Measurements from ENCODE around the gene PTGDR. TPM values are rescaled to one million over a fixed set of nuclear protein-coding genes. Genes with fewer than 3 reads are reported as not detected.

Gene PTGDR
- total RNA-seq, 2 donors from 2014 or later, result 0.09 TPM; not detected in 1

DNA sequence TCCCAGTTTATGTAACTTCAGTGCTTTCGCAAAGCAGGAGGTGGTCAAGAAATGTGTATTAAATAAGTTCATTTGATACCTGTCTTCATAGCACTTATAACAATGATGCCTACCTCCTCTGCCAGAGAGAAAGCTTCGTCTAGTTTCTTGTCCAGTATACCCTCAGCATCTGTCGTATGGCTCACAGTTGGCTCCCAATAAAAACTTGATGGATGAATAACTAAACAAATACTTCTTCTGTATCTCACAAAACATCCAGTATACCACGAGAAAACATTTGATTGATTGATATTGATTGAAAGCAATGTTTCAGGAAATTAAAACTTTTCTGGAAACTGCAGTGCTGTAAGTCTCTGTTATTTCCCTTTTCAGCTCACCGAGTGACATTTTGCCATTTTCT is 26.9 kb upstream of the PTGDR start:
- no peak overlapping the region for H3K4me3 ChIP-seq (ENCODE audit: low read length)
- no peaks in the 10 kb centered on the region for H3K27me3 ChIP-seq (ENCODE audit: control insufficient read depth, insufficient read depth, low read length, poor library complexity, severe bottlenecking)
- no peaks in the 10 kb centered on the region for H3K4me1 ChIP-seq (ENCODE audit: control insufficient read depth, insufficient read depth, low read length)
- H3K4me1 Mint-ChIP-seq, result peaks cover 12% of the 10 kb centered on the region
- H3K27ac Mint-ChIP-seq, result no peak overlapping the region
- no peaks in the 10 kb centered on the region for H3K36me3 ChIP-seq (ENCODE audit: control insufficient read depth, insufficient read depth, low read length)
- 74 to 92% methylated on average over 2 to 5 of the region's 5 CpGs for WGBS, 2 experiments (ENCODE audit: insufficient coverage in 1 of 2, insufficient read length in 1 of 2)
- H3K27ac ChIP-seq (ENCODE audit: low read depth, low read length), result no peak overlapping the region
- TF ChIP-seq CTCF (conservative IDR thresholded peaks at IDR 0.05), result no peak
- H3K4me3 Mint-ChIP-seq, result no peak overlapping the region
- no peak overlapping the region for H3K9ac ChIP-seq (ENCODE audit: extremely low read depth, low read length, poor library complexity, severe bottlenecking)
- H3K27me3 Mint-ChIP-seq (ENCODE audit: insufficient read depth), result no peaks in the 10 kb centered on the region
- H3K9me3 Mint-ChIP-seq, result peaks cover 1% of the 10 kb centered on the region
- DNase-seq, result no peak
- peaks cover 6% of the 10 kb centered on the region for H3K9me3 ChIP-seq (ENCODE audit: control insufficient read depth, low read length)
- H3K36me3 Mint-ChIP-seq (ENCODE audit: low read depth), result no peaks in the 10 kb centered on the region

GRCh38 chr14:52241087-52241793 is 26.3 kb upstream of the PTGDR start:
- TF ChIP-seq CTCF (conservative IDR thresholded peaks at IDR 0.05), result no peak
- Mint-ChIP-seq H3K4me3 (no peak overlapping the region), H3K27ac (no peak overlapping the region), H3K27me3 (ENCODE audit: insufficient read depth) (no peaks in the 10 kb centered on the region), H3K36me3 (ENCODE audit: low read depth) (no peaks in the 10 kb centered on the region), H3K4me1 (peaks cover 6% of the 10 kb centered on the region), H3K9me3 (peaks cover 1% of the 10 kb centered on the region)
- H3K27ac ChIP-seq (ENCODE audit: low read depth, low read length), result no peak overlapping the region
- peaks cover 6% of the 10 kb centered on the region for H3K9me3 ChIP-seq (ENCODE audit: control insufficient read depth, low read length)
- H3K9ac ChIP-seq (ENCODE audit: extremely low read depth, low read length, poor library complexity, severe bottlenecking), result no peak overlapping the region
- H3K27me3 ChIP-seq (ENCODE audit: control insufficient read depth, insufficient read depth, low read length, poor library complexity, severe bottlenecking), result no peaks in the 10 kb centered on the region
- DNase-seq, result no peak
- H3K36me3 ChIP-seq (ENCODE audit: control insufficient read depth, insufficient read depth, low read length), result no peaks in the 10 kb centered on the region
- no peak overlapping the region for H3K4me3 ChIP-seq (ENCODE audit: low read length)
- no peaks in the 10 kb centered on the region for H3K4me1 ChIP-seq (ENCODE audit: control insufficient read depth, insufficient read depth, low read length)
- WGBS, 2 experiments (ENCODE audit: insufficient coverage in 1 of 2, insufficient read length in 1 of 2), result 84 to 88% methylated on average over 4 to 5 of the region's 5 CpGs

- H3K27me3 ChIP-seq (ENCODE audit: control insufficient read depth, insufficient read depth, low read length, poor library complexity, severe bottlenecking), result no peaks in the 10 kb centered on the region
- peaks cover 2% of the 10 kb centered on the region for H3K27me3 Mint-ChIP-seq (ENCODE audit: insufficient read depth)
These were observed 23.2 kb upstream of the PTGDR start for GRCh38 chr14:52244328-52244727.

More at GRCh38 chr14:52244328-52244727, 23.2 kb upstream of the PTGDR start:
- Histone ChIP-seq H3K9me3 (ENCODE audit: control insufficient read depth, low read length) (peaks cover 6% of the 10 kb centered on the region), H3K4me3 (ENCODE audit: low read length) (no peak overlapping the region), H3K27ac (ENCODE audit: low read depth, low read length) (no peak overlapping the region), H3K4me1 (ENCODE audit: control insufficient read depth, insufficient read depth, low read length) (no peaks in the 10 kb centered on the region), H3K9ac (ENCODE audit: extremely low read depth, low read length, poor library complexity, severe bottlenecking) (no peak overlapping the region), H3K36me3 (ENCODE audit: control insufficient read depth, insufficient read depth, low read length) (no peaks in the 10 kb centered on the region)
- Mint-ChIP-seq H3K36me3 (ENCODE audit: low read depth) (no peaks in the 10 kb centered on the region), H3K4me1 (no peaks in the 10 kb centered on the region), H3K4me3 (no peak overlapping the region), H3K27ac (no peak overlapping the region), H3K9me3 (peaks cover 4% of the 10 kb centered on the region)
- DNase-seq, result no peak
- no peak for TF ChIP-seq CTCF (conservative IDR thresholded peaks at IDR 0.05)
- 91 to 95% methylated on average over 2 of the region's 2 CpGs for WGBS, 2 experiments (ENCODE audit: insufficient coverage in 1 of 2, insufficient read length in 1 of 2)
